Activated naive CD8-positive, alpha-beta T cell treated with anti-CD3 and anti-CD28 coated beads, Interleukin-2, amount 50 U/mL, for 16 hours (primary cell): Measurements from ENCODE around the gene UBR3.
"Not testable (repeated sequence)": the region's sequence is repeated elsewhere in the genome, so short reads cannot be mapped to it uniquely, and the experiment has no call there.

Experiments used
- DNase-seq: peaks from one replicate; pipeline ENCODE4 v3.0.0-alpha.2; 2020; ENCODE audit warnings: low read depth, low spot score

The UBR3 gene

GRCh38 chr2:170106102-170106840 is 279.0 kb downstream of the UBR3 start:
- no peak for DNase-seq

GRCh38 chr2:170113168-170113894 is 286.1 kb downstream of the UBR3 start:
- no peak for DNase-seq

GRCh38 chr2:170115501-170116229 is 288.4 kb downstream of the UBR3 start:
- DNase-seq = no peak

- DNase-seq = no peak
Observed at GRCh38 chr2:170118641-170119040, 291.4 kb downstream of the UBR3 start.

- not testable (repeated sequence) for DNase-seq
Observed at GRCh38 chr2:170119326-170119725, 292.1 kb downstream of the UBR3 start.

- DNase-seq = no peak
Observed at GRCh38 chr2:170121689-170122088, 294.4 kb downstream of the UBR3 start.

GRCh38 chr2:170122883-170123547 is 295.8 kb downstream of the UBR3 start:
- no peak for DNase-seq

GRCh38 chr2:170123593-170123992 is 296.3 kb downstream of the UBR3 start:
- DNase-seq = no peak

GRCh38 chr2:170126138-170126728 is 299.0 kb downstream of the UBR3 start:
- not testable (repeated sequence) for DNase-seq
